ENCODE measurements around the gene SNTG2.

The SNTG2 gene

GRCh38 chr2:1297372-1298159, 346.9 kb downstream of the SNTG2 start:
- Histone ChIP-seq H3K79me2 (ENCODE audit: control insufficient read depth, low read length) (no peaks in the 10 kb centered on the region), H3K4me2 (ENCODE audit: low read length) (no peak overlapping the region), H4K20me1 (ENCODE audit: control insufficient read depth, insufficient read depth, low read depth, low read length) (no peaks in the 10 kb centered on the region), H3K36me3 (ENCODE audit: control insufficient read depth, low read length) (no peaks in the 10 kb centered on the region), H3K9me2 (replicated peaks; ENCODE audit: control insufficient read depth, low read length) (no peaks in the 10 kb centered on the region), H3K27ac (ENCODE audit: low read depth, low read length) (no peak overlapping the region), H3K4me1 (ENCODE audit: control insufficient read depth, low read length) (no peaks in the 10 kb centered on the region), H3K27me3 (ENCODE audit: control insufficient read depth, low read length) (no peaks in the 10 kb centered on the region), H3K9me3 (ENCODE audit: control insufficient read depth, insufficient read depth, low read length) (peaks cover 11% of the 10 kb centered on the region; the same call in 1 of the 2 replicates), H3K4me3 (ENCODE audit: low read length) (no peak overlapping the region), H3F3A (ENCODE audit: control insufficient read depth, insufficient read depth) (no peaks in the 10 kb centered on the region)
- TF ChIP-seq EZH2phosphoT487 (IDR thresholded peaks at IDR 0.05; ENCODE audit: borderline replicate concordance, low read length) (no peak), CTCF (IDR thresholded peaks at IDR 0.05; ENCODE audit: low read depth, low read length, poor library complexity, severe bottlenecking) (no peak)

- no peak overlapping the region for H3K27ac ChIP-seq (ENCODE audit: low read depth, low read length)
- no peaks in the 10 kb centered on the region for H3K9me2 ChIP-seq (replicated peaks; ENCODE audit: control insufficient read depth, low read length)
- no peaks in the 10 kb centered on the region for H4K20me1 ChIP-seq (ENCODE audit: control insufficient read depth, insufficient read depth, low read depth, low read length)
- TF ChIP-seq CTCF (IDR thresholded peaks at IDR 0.05; ENCODE audit: low read depth, low read length, poor library complexity, severe bottlenecking) (no peak), EZH2phosphoT487 (IDR thresholded peaks at IDR 0.05; ENCODE audit: borderline replicate concordance, low read length) (no peak)
- no peaks in the 10 kb centered on the region for H3K4me1 ChIP-seq (ENCODE audit: control insufficient read depth, low read length)
- no peaks in the 10 kb centered on the region for H3K36me3 ChIP-seq (ENCODE audit: control insufficient read depth, low read length)
- H3K27me3 ChIP-seq (ENCODE audit: control insufficient read depth, low read length) = no peaks in the 10 kb centered on the region
- peaks cover 10% of the 10 kb centered on the region; the same call in 1 of the 2 replicates for H3K9me3 ChIP-seq (ENCODE audit: control insufficient read depth, insufficient read depth, low read length)
- H3F3A ChIP-seq (ENCODE audit: control insufficient read depth, insufficient read depth) = no peaks in the 10 kb centered on the region
- H3K4me3 ChIP-seq (ENCODE audit: low read length) = no peak overlapping the region
- no peaks in the 10 kb centered on the region for H3K79me2 ChIP-seq (ENCODE audit: control insufficient read depth, low read length)
- no peak overlapping the region for H3K4me2 ChIP-seq (ENCODE audit: low read length)
Measured at GRCh38 chr2:1299043-1299442, 348.4 kb downstream of the SNTG2 start.

GRCh38 chr2:1300284-1300683, 349.6 kb downstream of the SNTG2 start:
- Histone ChIP-seq H3K9me2 (replicated peaks; ENCODE audit: control insufficient read depth, low read length) (no peaks in the 10 kb centered on the region), H4K20me1 (ENCODE audit: control insufficient read depth, insufficient read depth, low read depth, low read length) (no peaks in the 10 kb centered on the region), H3K27me3 (ENCODE audit: control insufficient read depth, low read length) (no peaks in the 10 kb centered on the region), H3K4me1 (ENCODE audit: control insufficient read depth, low read length) (no peaks in the 10 kb centered on the region), H3K79me2 (ENCODE audit: control insufficient read depth, low read length) (no peaks in the 10 kb centered on the region), H3K36me3 (ENCODE audit: control insufficient read depth, low read length) (no peaks in the 10 kb centered on the region), H3K27ac (ENCODE audit: low read depth, low read length) (no peak overlapping the region), H3K4me3 (ENCODE audit: low read length) (no peak overlapping the region), H3K4me2 (ENCODE audit: low read length) (no peak overlapping the region), H3K9me3 (ENCODE audit: control insufficient read depth, insufficient read depth, low read length) (peaks cover 8% of the 10 kb centered on the region; the same call in 1 of the 2 replicates), H3F3A (ENCODE audit: control insufficient read depth, insufficient read depth) (no peaks in the 10 kb centered on the region)
- no peak for TF ChIP-seq CTCF (IDR thresholded peaks at IDR 0.05; ENCODE audit: low read depth, low read length, poor library complexity, severe bottlenecking)
- no peak for TF ChIP-seq EZH2phosphoT487 (IDR thresholded peaks at IDR 0.05; ENCODE audit: borderline replicate concordance, low read length)

Measured in DOHH2 (cell line).